NT2/D1 (cell line): ENCODE data around the gene KIF26A.

Experiments used
- SUZ12 ChIP-seq: IDR thresholded peaks from 2 replicates; pipeline ENCODE4 v1.6.1; 2011; ENCODE audit not compliant: insufficient read length, insufficient read depth; ENCODE audit errors: extremely low read depth
- YY1 ChIP-seq: IDR thresholded peaks from 2 replicates; pipeline ENCODE4 v1.6.1; 2011; ENCODE audit not compliant: insufficient read length, insufficient read depth
- ZNF274 ChIP-seq: IDR thresholded peaks from 2 replicates; pipeline ENCODE4 v1.6.1; 2011; ENCODE audit warnings: mild to moderate bottlenecking, low read depth, low read length

GRCh38 chr14:104095426-104096310 lies 42.7 kb upstream of the KIF26A start:
- no peak for TF ChIP-seq ZNF274
- no peak for TF ChIP-seq SUZ12
- no peak for TF ChIP-seq YY1
